CD4-positive, alpha-beta T cell treated with Interleukin-6 for 4 hours (primary cell): ENCODE data around the gene FAM180A.

Experiments used
- DNase-seq: peaks from one replicate; pipeline ENCODE4 v3.0.0-alpha.2; 2020; ENCODE audit warnings: mixed read lengths

FAM180A gene

DNA sequence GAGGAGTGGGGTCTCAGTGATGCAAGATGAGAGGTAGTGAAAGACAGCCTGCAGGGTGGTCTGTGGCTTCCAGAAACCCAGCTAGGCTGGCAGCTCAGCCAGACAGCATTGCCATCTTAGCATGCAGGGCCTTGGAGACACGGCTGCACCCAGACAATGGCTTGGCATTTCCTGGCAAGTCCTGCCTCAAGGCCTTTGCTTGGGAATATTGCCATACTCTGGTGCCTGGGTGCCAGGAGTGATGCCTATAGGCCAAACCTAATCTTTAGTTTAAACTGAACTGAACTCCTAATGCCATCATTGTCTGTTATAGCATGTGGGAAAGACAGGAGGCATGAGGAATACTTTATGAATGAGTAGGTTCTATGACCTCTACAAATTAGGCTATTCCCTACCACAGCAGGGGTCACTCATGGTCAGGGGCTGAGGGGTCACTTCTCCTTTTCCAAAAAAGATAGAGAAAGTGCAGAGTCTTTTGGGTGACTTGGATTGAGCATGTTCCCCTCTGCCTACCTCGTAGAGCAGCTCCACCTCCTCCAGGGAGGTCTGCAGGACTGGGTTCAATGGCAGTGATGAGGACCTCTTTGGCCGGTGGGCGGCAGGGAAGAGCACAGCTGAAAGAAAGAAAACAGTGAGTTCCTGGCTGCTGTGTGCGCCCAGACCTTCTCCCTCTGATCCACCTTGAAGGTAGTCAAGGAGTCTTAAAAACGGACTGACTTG is 11.9 kb downstream of the FAM180A start:
- no peak for DNase-seq

DNA sequence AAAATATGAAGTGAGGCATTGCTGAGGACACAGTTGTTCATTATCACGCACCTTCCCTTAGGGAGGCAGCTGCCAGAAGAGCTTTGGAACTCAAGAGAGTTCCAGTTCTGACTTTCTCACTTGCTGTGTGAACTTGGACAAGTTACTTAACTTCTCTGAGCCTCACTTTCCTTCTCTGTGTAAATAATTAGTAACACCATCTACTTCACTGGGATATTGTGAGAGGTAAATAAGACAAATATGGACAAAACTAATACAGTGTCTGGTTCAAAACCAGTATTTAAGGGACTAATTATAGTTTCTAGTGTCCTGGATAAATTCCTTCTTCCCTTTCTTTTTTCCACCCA is 14.3 kb downstream of the FAM180A start:
- no peak for DNase-seq

DNA sequence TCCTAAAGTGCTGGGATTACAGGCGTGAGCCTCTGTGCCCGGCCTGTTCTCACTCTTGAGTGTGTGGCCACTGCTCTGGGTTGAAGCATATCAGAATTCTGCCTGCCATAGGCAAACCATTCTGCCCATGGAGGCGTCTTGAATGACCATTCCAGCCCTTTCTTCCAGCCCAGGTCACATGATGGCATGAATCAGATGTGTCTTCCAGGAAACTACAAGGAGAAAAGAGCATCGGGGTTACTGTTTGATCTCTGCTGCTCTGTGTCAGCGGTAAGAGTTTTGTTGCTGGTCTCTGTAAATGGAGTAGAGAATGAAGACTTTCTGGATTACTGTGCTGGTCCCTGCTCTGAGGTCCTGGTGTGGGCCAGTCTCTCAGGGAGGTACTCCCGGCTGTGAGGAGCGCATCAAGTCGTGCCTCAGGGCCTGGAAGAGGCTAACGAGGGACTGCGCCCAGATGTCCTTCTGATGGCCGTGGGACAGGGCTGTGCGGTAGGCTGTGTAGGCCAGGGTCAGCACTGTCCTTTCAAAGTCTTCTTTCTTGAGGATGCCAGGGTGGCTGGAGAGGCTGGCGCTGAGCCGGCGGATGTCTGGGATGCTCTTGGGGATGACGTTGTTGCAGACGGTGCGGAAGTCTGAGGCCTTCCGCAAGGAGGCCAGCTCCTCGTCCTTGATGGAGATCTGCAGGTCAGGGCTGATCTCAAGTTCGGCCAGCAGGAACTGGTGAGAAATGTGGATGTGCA is 14.8 kb downstream of the FAM180A start:
- no peak for DNase-seq

- no peak for DNase-seq
These were observed 17.5 kb downstream of the FAM180A start for GRCh38 chr7:135731131-135731530.

DNA sequence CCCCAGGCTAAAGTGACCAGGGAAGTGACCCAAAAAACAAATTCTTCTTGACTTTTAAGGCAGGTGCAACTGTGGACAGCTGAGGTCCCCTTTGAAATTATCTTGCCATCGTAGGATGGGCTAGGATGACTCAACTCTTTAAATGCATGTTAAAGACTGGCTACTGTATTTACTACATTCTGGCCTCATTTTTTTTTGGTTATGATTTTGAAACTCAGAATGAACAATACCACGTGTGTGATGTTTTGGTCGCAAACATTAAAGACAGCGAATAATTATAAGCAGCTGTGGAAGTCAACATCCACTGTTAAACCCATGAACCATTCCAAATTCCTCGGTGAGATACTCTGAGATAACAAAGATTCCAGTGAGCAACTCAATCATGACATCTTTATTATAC is 19.4 kb downstream of the FAM180A start:
- no peak for DNase-seq

DNA sequence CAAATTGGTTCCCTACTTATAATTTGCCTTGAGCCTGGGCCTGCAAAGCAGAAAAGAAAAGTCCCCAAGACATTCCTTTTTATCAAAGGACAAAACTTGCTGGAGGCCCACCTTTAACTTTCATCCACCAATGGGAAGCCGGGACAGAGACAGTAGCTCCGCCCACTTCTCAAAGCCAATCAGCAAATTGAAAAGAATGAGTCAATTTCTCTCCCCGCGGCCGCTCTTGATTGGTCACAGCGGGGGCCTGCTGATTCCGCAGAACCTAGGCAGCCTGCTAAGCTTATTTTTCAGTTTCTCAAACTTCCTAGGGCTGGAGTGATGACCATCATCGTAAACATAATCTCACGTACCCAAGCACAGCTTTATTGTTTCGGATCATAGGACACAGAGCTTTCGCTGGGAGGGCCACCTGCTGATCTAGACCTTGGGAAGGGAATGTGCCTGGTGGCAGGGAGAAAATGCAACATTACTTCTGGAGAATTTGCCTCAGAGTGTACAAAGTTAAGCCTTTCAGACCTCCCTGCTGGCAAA is 20.4 kb downstream of the FAM180A start, which contains the start of gene SLC13A4:
TSS of gene SLC13A4 (minus strand) at position 51 of the 534 bp plus-strand sequence. CDS start 690 bp downstream, outside the sequence.
- no peak for DNase-seq

DNA sequence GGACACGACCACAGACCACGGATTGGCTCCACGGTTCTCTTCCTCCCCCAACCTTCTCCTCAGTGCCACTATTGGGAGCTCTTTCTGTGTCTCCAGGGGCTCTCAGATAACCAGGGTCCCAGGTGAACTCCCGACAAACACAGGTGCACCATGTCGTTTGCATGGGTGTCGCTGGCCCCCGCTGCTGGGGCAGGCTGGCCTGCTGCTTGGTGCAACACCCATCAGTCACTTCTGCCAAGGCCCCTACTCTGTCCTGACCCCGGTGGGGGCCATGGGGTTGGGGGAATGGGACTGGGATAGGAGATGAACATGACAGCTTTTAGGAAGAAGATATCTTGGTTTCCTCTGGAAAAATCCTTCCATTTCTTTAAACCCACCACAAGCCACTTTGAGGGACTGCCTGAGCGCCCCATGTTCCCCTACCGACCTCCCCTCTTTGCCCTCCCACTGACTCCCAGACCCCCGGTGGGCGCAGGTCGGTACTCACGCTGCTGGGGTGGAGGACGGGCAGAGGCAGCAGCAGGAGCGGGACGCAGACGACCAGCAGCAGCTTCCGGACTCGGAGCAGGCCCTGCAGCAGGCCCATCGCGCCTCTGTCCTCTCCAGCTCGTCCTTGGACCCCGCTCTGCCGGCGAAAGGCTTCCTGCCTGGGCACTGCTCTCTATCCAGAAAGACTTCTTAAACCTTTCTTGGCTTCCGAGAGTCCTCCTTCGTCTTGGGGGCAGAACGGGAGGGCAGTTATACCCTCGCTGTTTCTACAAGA is 21.5 kb downstream of the FAM180A start:
- DNase-seq, result no peak

GRCh38 chr7:135726276-135726788 is 22.3 kb downstream of the FAM180A start:
- no peak for DNase-seq

- no peak for DNase-seq
These were observed 25.2 kb downstream of the FAM180A start for GRCh38 chr7:135723411-135723810.

DNA sequence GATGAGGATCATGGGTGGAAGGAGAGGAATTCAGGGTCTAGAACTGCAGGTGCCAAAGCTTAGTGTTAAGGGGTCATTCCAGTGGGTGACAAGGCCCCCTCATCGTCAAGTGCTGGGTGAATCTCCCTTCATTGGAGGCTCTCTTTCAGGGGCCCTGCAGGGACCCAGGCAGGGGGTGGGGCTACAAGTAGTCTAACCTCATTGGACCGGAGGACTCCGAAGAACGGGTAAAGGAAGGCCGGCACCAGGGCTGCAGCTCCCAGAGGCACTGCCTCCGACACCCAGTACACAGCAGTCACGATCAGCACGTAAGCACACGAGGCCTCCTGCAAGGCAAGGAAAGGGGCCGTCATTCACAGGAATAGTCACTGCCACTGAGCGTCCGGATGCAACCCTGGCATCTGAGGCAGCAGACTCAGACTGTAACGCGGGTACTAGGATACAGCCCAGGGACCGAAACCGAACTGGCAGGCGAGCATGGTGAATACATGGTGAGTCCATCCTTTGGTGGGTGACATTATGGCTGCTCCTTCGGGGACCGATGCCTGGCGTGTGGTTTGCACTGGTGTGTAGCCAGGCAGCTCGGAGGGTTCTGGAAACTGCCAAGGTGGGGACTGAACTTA is 27.3 kb downstream of the FAM180A start:
- DNase-seq, result no peak

- DNase-seq, result no peak
These were observed 28.9 kb downstream of the FAM180A start for GRCh38 chr7:135719688-135720087.

DNA sequence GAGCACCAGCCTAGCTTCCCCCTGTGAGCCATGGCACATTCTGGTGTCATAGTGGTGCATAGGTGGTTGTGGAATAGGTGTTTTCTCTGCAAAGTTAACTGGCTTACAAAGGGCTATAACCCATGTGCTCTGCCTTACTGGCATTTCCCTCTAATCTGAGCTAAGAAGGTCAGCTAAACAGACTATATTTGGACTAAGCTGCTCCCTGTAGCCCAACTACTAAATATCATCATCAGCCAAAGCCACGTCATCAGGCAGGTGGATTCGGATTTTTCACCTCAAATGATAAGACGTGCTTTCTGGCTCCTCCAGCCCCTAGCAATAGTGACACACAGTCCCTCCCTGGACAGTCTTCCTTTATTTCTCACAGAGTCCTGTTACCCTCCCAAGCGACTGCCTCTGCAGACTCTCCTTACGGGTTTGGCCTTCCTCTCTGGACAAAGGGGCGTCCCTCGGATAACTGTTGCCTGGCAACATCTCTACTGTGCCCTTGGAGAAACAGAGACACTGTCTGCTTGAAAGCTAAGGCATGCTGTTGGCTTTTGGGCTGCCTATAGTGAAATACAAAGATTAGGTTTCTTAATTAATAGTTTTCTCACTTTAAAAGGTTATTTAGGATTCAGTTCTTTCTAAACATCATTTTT is 29.7 kb downstream of the FAM180A start:
- no peak for DNase-seq

DNA sequence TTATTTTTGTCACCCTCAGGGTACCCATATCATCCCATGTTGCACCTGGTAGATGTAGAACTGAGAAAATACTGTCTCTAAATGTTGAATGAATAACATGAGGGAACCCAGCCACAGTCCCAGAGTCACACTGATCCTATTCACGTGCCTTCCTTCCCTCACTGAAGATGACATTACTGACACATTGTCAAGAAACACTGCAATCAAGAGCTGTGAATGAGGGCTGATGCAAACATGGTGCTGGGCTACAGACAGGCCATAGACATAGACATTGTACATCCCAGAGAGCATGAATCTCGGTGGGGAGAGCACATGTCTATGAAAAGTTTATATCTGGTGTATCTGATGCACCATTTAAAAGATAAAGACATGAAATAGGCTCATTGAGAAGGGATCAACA is 30.4 kb downstream of the FAM180A start:
- DNase-seq, result no peak

GRCh38 chr7:135717693-135718092 is 30.9 kb downstream of the FAM180A start:
- DNase-seq, result no peak

DNA sequence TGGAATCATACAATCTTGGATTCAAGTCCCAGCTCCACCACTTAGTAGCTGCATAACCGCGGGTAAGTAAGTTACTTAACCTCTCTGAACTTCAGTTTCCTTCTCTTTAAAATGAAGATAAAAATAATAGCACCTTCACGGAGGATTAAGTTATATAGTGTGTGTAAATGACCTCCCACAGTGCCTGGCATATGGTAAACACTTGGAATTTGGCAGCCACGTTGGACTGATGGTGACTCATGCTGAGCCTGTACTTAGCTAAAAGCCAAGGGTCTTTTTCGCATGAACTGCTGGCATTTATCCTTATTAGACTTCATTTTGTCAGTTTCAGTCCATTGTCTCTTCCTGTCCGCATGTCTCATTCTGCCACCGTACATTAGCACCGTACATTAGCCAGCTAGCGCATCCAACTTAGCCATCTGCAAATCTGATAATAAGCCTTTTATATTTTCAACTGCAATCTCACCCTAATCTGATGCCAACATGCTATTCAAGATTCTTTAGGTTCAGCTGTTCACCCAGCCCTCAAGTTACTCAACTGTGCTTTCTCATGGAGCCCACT is 31.9 kb downstream of the FAM180A start:
- no peak for DNase-seq

- DNase-seq, result no peak
These were observed 32.9 kb downstream of the FAM180A start for GRCh38 chr7:135715673-135716072.

GRCh38 chr7:135715055-135715522 is 33.5 kb downstream of the FAM180A start:
- DNase-seq, result no peak

DNA sequence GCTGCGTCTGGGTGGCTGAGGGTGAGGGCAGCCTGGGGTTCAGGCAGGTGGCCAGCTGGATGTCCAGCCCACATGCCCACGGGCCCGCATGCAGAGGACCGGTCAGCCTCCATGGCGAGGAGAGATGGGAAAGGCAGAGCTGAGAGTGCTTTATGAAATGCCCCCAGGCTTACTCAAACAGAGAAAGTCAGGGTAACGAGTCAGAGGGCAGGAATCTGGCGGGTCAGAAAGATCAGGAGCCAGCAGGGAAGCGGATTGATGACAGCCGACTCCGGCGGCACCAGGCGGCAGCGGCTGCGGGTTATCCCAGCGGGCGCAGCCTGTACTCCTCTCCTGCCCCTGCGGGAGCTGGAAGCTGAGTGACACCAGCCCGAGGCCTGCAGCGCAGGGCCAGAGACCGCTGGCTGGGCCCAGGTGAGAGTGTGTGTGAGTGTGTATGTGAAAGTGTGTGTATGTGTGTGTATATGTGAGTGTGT is 34.0 kb downstream of the FAM180A start:
- DNase-seq, result no peak

DNA sequence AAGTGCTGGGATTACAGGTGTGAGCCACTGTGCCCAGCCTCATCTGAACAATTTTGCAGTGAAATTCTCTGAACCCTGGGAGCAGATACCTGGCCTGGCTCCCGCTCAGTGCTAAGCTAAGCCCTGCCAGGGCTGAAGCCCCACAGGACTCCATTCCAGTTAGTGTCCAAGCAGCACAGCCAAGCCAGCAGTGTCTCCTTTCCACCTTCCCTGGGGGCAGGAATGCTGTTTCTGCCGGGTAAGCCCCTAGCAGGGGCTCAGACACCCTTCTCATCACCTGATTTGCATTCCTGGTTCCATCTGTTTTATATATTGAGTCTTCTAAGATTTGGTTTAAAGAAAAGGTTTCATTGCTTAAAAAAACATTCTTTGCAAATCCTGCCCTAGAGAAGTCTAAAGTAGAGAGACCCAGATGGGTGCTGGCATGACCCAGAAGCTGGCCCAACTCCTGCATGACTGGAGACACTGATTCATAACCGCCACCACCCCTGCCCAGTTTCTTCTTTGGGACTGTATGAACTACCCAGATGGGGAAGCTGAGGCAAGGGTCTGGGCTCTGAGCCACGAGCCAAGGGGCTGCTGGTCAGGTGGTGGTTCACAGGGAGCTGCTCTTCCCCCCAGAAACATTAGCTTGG is 34.7 kb downstream of the FAM180A start:
- DNase-seq, result no peak

- DNase-seq, result no peak
These were observed 35.8 kb downstream of the FAM180A start for GRCh38 chr7:135712796-135713195.

DNA sequence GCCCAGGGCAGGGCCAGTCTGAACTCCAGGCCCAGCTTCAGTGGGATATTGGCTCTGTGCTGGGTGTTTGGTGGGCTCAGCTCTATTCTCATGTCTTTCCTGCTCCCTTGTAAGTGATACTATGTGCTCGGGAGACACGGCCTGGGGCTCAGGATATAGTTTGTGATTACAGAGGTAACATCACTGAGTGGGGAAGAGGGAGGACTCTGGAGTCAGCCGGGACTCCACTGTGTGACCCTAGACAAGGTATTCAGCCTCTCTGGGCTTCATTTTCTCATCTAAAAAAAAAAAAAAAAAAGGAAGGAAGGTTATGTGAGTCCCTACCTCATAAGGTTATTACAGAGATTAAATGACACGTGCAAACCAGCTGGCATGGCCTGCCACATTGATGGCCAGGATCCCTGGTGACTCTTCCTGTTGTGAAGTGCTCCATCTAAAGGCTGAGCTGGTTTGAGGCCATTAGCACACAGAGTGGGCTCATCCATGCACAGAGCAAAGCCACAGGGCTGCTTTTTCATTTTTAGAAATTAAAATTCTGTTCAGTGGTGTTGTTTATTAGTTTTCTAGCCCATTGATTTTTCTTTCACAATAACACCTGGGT is 36.3 kb downstream of the FAM180A start:
- no peak for DNase-seq
